Effector memory CD8-positive, alpha-beta T cell (primary cell): Measurements from ENCODE around the gene C2orf76.
A peak's percentile ranks its signal among the peaks of the same experiment; 100 is the strongest.

Experiments
- ATAC-seq: fragments of 150-1000 bp; cut with Tn5 transposase; replicated peaks from 2 replicates; pipeline ENCODE4 v1.10.0; 2021; ENCODE audit warnings: mild to moderate bottlenecking, moderate library complexity
- DNase-seq, 3 experiments: peaks; one replicate each; pipeline ENCODE4 v3.0.0; 2021
- H3K27ac Mint-ChIP-seq, 2 donors: one replicate each; pipeline ENCODE4 v1.8.0; 2022; ENCODE audit warnings: mild to moderate bottlenecking in 2 of 2, mixed read lengths in 2 of 2, moderate library complexity in 2 of 2
- H3K27me3 Mint-ChIP-seq, 2 donors: one replicate each; pipeline ENCODE4 v1.8.0; 2022; ENCODE audit warnings: mixed read lengths in 2 of 2
- H3K36me3 Mint-ChIP-seq: one replicate; pipeline ENCODE4 v1.8.0; 2022; ENCODE audit warnings: mild to moderate bottlenecking, moderate library complexity, mixed read lengths; ENCODE audit not compliant: insufficient read depth
- H3K4me1 Mint-ChIP-seq, 2 donors: one replicate each; pipeline ENCODE4 v1.8.0; 2022; ENCODE audit warnings: low read depth in 2 of 2, mixed read lengths in 2 of 2
- H3K4me3 Mint-ChIP-seq, 2 donors: one replicate each; pipeline ENCODE4 v1.8.0; 2022; ENCODE audit warnings: mild to moderate bottlenecking in 2 of 2, mixed read lengths in 2 of 2, moderate library complexity in 2 of 2
- H3K9me3 Mint-ChIP-seq, 2 donors: one replicate each; pipeline ENCODE4 v1.8.0; 2022; ENCODE audit warnings: mixed read lengths in 2 of 2

Gene C2orf76

GRCh38 chr2:119315241-119315925, 51.3 kb downstream of the C2orf76 start:
- ATAC-seq (no peak), DNase-seq (no peak)
- H3K27me3 Mint-ChIP-seq, result no peaks in the 10 kb centered on the region
- H3K4me3 Mint-ChIP-seq, result no peak overlapping the region
- no peak overlapping the region for H3K27ac Mint-ChIP-seq
- H3K4me1 Mint-ChIP-seq, result peaks cover 0 to 2% of the 10 kb centered on the region in 2 donors
- no peaks in the 10 kb centered on the region for H3K9me3 Mint-ChIP-seq
- peaks cover 4% of the 10 kb centered on the region for H3K36me3 Mint-ChIP-seq

- Mint-ChIP-seq H3K4me3 (no peak overlapping the region), H3K27ac (no peak overlapping the region), H3K4me1 (no peaks in the 10 kb centered on the region), H3K36me3 (peaks cover 4% of the 10 kb centered on the region), H3K27me3 (no peaks in the 10 kb centered on the region), H3K9me3 (no peaks in the 10 kb centered on the region)
- DNase-seq (no peak), ATAC-seq (no peak)
These were observed 54.8 kb downstream of the C2orf76 start for GRCh38 chr2:119311831-119312230.

- H3K4me1 Mint-ChIP-seq, result no peaks in the 10 kb centered on the region
- peaks cover 4% of the 10 kb centered on the region for H3K36me3 Mint-ChIP-seq
- ATAC-seq (no peak), DNase-seq (no peak)
- H3K27ac Mint-ChIP-seq, result no peak overlapping the region
- no peaks in the 10 kb centered on the region for H3K27me3 Mint-ChIP-seq
- H3K4me3 Mint-ChIP-seq, result no peak overlapping the region
- H3K9me3 Mint-ChIP-seq, result no peaks in the 10 kb centered on the region
These were observed 55.3 kb downstream of the C2orf76 start for GRCh38 chr2:119311371-119311770.

GRCh38 chr2:119308793-119309330, 57.8 kb downstream of the C2orf76 start:
- H3K4me1 Mint-ChIP-seq, result peaks cover 0 to 7% of the 10 kb centered on the region in 2 donors
- ATAC-seq (no peak), DNase-seq (no peak)
- H3K9me3 Mint-ChIP-seq, result no peaks in the 10 kb centered on the region
- H3K27ac Mint-ChIP-seq, result no peak overlapping the region
- H3K4me3 Mint-ChIP-seq, result no peak overlapping the region
- peaks cover 4% of the 10 kb centered on the region for H3K36me3 Mint-ChIP-seq
- H3K27me3 Mint-ChIP-seq, result no peaks in the 10 kb centered on the region

- peaks cover 4% of the 10 kb centered on the region for H3K36me3 Mint-ChIP-seq
- DNase-seq (no peak), ATAC-seq (no peak)
- no peak overlapping the region for H3K27ac Mint-ChIP-seq
- H3K4me3 Mint-ChIP-seq, result no peak overlapping the region
- H3K27me3 Mint-ChIP-seq, result no peaks in the 10 kb centered on the region
- H3K4me1 Mint-ChIP-seq, result peaks cover 0 to 7% of the 10 kb centered on the region in 2 donors
- no peaks in the 10 kb centered on the region for H3K9me3 Mint-ChIP-seq
These were observed 59.1 kb downstream of the C2orf76 start for GRCh38 chr2:119307419-119308140.

GRCh38 chr2:119306196-119306590, 60.4 kb downstream of the C2orf76 start:
- Mint-ChIP-seq H3K4me1 (peaks cover 0 to 7% of the 10 kb centered on the region in 2 donors), H3K27ac (peak overlapping the region in 1 of 2 donors; percentile 23), H3K4me3 (no peak overlapping the region), H3K27me3 (no peaks in the 10 kb centered on the region), H3K9me3 (no peaks in the 10 kb centered on the region), H3K36me3 (peaks cover 4% of the 10 kb centered on the region)
- no peak for ATAC-seq
- no peak for DNase-seq

- DNase-seq, result no peak
- ATAC-seq, result no peak
- no peak overlapping the region for H3K4me3 Mint-ChIP-seq
- H3K4me1 Mint-ChIP-seq, result peaks cover 0 to 7% of the 10 kb centered on the region in 2 donors
- no peaks in the 10 kb centered on the region for H3K9me3 Mint-ChIP-seq
- no peaks in the 10 kb centered on the region for H3K27me3 Mint-ChIP-seq
- H3K36me3 Mint-ChIP-seq, result peaks cover 4% of the 10 kb centered on the region
- H3K27ac Mint-ChIP-seq, result peak overlapping the region in 1 of 2 donors; percentile 23
These were observed 61.0 kb downstream of the C2orf76 start for GRCh38 chr2:119305497-119306195.

- no peaks in the 10 kb centered on the region for H3K9me3 Mint-ChIP-seq
- H3K36me3 Mint-ChIP-seq, result peaks cover 4% of the 10 kb centered on the region
- H3K27me3 Mint-ChIP-seq, result no peaks in the 10 kb centered on the region
- no peak overlapping the region for H3K27ac Mint-ChIP-seq
- H3K4me1 Mint-ChIP-seq, result peaks cover 0 to 7% of the 10 kb centered on the region in 2 donors
- DNase-seq (no peak), ATAC-seq (no peak)
- H3K4me3 Mint-ChIP-seq, result no peak overlapping the region
These were observed 61.8 kb downstream of the C2orf76 start for GRCh38 chr2:119304847-119305246.

GRCh38 chr2:119301413-119301812, 65.2 kb downstream of the C2orf76 start:
- peaks cover 0 to 7% of the 10 kb centered on the region in 2 donors for H3K4me1 Mint-ChIP-seq
- H3K27me3 Mint-ChIP-seq, result no peaks in the 10 kb centered on the region
- DNase-seq (no peak), ATAC-seq (no peak)
- H3K27ac Mint-ChIP-seq, result no peak overlapping the region
- peaks cover 4% of the 10 kb centered on the region for H3K36me3 Mint-ChIP-seq
- no peak overlapping the region for H3K4me3 Mint-ChIP-seq
- H3K9me3 Mint-ChIP-seq, result no peaks in the 10 kb centered on the region

- Mint-ChIP-seq H3K27me3 (no peaks in the 10 kb centered on the region), H3K36me3 (no peaks in the 10 kb centered on the region), H3K9me3 (no peaks in the 10 kb centered on the region), H3K4me3 (no peak overlapping the region), H3K4me1 (no peaks in the 10 kb centered on the region), H3K27ac (no peak overlapping the region)
- no peak for DNase-seq
- ATAC-seq, result no peak
These were observed 70.8 kb downstream of the C2orf76 start for GRCh38 chr2:119295688-119296375.

- DNase-seq (no peak), ATAC-seq (no peak)
- H3K27ac Mint-ChIP-seq, result no peak overlapping the region
- no peaks in the 10 kb centered on the region for H3K9me3 Mint-ChIP-seq
- no peaks in the 10 kb centered on the region for H3K36me3 Mint-ChIP-seq
- H3K27me3 Mint-ChIP-seq, result no peaks in the 10 kb centered on the region
- H3K4me1 Mint-ChIP-seq, result no peaks in the 10 kb centered on the region
- no peak overlapping the region for H3K4me3 Mint-ChIP-seq
These were observed 72.0 kb downstream of the C2orf76 start for GRCh38 chr2:119294671-119295070.

GRCh38 chr2:119293900-119294299, 72.7 kb downstream of the C2orf76 start:
- no peaks in the 10 kb centered on the region for H3K36me3 Mint-ChIP-seq
- DNase-seq, result no peak
- no peak overlapping the region for H3K4me3 Mint-ChIP-seq
- H3K27ac Mint-ChIP-seq, result no peak overlapping the region
- ATAC-seq, result no peak
- H3K4me1 Mint-ChIP-seq, result no peaks in the 10 kb centered on the region
- no peaks in the 10 kb centered on the region for H3K27me3 Mint-ChIP-seq
- no peaks in the 10 kb centered on the region for H3K9me3 Mint-ChIP-seq

- ATAC-seq (no peak), DNase-seq (no peak)
- no peak overlapping the region for H3K27ac Mint-ChIP-seq
- no peaks in the 10 kb centered on the region for H3K4me1 Mint-ChIP-seq
- no peak overlapping the region for H3K4me3 Mint-ChIP-seq
- H3K9me3 Mint-ChIP-seq, result no peaks in the 10 kb centered on the region
- no peaks in the 10 kb centered on the region for H3K36me3 Mint-ChIP-seq
- no peaks in the 10 kb centered on the region for H3K27me3 Mint-ChIP-seq
These were observed 73.4 kb downstream of the C2orf76 start for GRCh38 chr2:119293254-119293653.
